Measurements from ENCODE around the gene USP5.

- TF ChIP-seq CTCF (IDR thresholded peaks at IDR 0.05) (peak; percentile 84 to 97 (median 90)), POLR2A (IDR thresholded peaks at IDR 0.05) (no peak)
Observed at GRCh38 chr12:6869049-6870021, 17.4 kb downstream of the USP5 start.

Data from Peyer's patch (tissue), 4 donors.